HG03432 (cell line): ENCODE measurements around the gene TYW1B.
"Not testable (repeated sequence)": the region's sequence is repeated elsewhere in the genome, so short reads cannot be mapped to it uniquely, and the experiment has no call there.

Experiments
- ATAC-seq: cut with Tn5 transposase; IDR thresholded peaks from one replicate; pipeline ENCODE4 v1.9.1; 2021; ENCODE audit warnings: mild to moderate bottlenecking, moderate library complexity; ENCODE audit not compliant: unreplicated experiment

The TYW1B gene

DNA sequence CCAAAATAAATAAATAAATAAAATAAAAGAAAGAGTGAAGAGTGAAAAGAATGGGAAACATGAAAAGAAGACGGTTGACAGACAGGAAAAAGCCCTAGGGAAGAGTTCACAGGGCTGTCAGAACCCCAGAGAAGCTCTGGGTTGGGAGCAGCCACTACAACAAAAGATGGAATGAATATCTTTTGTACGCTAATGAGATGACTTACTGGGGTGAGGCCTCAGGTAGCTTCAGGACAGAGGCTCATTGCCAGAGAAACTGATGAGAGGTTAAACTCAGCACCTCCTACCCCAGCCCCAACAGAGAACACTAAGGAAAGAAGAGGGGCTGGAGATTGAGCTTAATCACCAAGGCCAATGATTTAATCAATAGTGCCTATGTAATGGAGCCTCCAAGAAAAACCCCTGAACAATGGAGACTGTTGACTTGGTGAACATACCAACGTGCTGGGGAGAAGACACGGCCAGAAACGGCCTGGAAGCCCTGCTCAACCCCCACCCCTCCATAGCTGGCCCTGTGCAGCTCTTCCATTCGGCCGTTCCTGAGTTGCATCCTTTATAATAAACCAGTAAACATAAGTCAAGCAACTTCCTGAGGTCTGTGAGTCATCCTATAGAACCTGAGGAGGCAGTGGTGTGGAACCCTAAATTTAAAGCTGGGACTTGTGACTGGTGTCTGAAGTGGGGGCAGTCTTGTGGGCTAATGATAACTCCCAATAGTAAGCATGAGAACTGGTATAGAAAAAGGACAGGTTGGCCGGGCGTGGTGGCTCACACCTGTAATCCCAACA lies 11.4 kb downstream of the TYW1B start:
- ATAC-seq: not testable (repeated sequence)

DNA sequence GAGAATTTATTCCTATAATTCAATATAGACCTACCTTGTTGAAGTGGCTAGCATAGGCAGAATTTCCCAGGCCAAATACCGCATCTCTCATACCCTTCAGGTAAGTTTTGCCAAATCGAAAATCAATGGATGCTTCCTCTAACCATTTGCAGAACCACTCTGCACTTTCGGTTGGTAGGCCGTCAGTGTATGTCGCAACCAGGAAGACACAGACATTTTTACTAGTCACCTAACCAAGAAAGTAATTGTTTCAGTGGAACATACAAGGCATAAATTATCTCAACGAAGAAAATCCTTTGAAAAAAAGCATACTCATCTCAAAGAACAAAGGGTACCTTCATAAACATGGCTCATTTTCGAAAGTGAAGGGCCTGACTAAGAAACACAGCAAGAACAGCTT lies 17.6 kb downstream of the TYW1B start:
- not testable (repeated sequence) for ATAC-seq

DNA sequence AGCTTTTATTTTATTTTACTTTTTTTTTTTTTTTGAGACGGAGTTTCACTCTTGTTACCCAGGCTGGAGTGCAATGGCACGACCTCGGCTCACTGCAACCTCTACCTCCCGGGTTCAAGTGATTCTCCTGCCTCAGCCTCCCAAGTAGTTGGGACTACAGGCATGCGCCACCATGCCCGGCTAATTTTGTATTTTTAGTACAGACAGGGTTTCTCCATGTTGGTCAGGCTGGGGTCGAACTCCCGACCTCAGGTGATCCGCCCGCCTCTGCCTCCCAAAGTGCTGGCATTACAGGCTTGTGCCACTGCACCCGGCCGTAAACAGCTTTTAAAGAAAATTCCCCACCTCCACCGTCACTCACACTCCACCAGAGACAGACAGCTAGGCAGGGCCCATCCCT lies 19.5 kb downstream of the TYW1B start:
- not testable (repeated sequence) for ATAC-seq

- not testable (repeated sequence) for ATAC-seq
Measured at GRCh38 chr7:72806851-72807250, 21.1 kb downstream of the TYW1B start.

- no peak for ATAC-seq
Measured at GRCh38 chr7:72805526-72806494, 22.2 kb downstream of the TYW1B start.

- ATAC-seq: not testable (repeated sequence)
Measured at GRCh38 chr7:72803778-72804177, 24.2 kb downstream of the TYW1B start.

GRCh38 chr7:72801564-72801963 lies 26.4 kb downstream of the TYW1B start:
- ATAC-seq: not testable (repeated sequence)

DNA sequence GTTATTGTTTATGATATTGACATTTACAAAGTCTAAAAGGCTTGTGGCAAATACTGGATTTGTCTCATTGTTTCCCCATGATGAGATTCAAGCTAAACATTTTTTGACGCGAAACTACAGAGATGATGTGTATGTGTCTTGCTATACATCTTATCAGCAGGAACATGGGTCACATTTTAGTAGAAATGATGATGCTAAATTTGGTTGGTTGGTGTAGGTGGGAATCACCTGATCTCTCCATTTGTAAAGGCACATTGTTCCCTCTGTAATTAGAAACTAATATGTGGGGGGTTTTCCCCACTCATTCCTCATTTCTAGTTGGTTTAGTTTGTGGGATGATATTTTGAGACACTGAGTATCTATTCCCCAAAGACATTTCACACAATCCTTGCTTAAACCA lies 32.6 kb downstream of the TYW1B start:
- not testable (repeated sequence) for ATAC-seq

GRCh38 chr7:72793791-72794190 lies 34.2 kb downstream of the TYW1B start:
- ATAC-seq: no peak

DNA sequence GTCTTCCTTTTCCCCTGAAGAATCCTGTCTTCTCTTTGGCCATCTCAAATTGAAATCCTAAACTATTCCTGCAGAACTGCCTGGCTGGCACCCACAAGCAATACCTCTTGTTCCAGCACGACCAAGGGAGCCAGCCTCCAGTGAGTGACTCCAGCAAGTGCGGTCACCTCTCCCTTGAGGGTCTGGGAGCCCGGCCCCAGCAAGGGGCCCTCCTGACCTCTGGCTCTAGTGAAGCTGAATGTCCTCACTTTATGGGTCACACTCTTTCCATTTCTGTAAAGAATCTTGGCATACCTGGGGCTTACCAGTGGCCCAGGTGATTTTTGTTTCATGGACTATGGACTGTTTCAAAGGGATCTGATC lies 37.3 kb downstream of the TYW1B start:
- not testable (repeated sequence) for ATAC-seq

GRCh38 chr7:72790048-72790697 lies 37.8 kb downstream of the TYW1B start:
- ATAC-seq: not testable (repeated sequence)

- ATAC-seq: no peak
Measured at GRCh38 chr7:72785166-72785955, 42.6 kb downstream of the TYW1B start.

GRCh38 chr7:72783601-72784370 lies 44.2 kb downstream of the TYW1B start:
- ATAC-seq: not testable (repeated sequence)

GRCh38 chr7:72781631-72782030 lies 46.4 kb downstream of the TYW1B start:
- ATAC-seq: no peak

DNA sequence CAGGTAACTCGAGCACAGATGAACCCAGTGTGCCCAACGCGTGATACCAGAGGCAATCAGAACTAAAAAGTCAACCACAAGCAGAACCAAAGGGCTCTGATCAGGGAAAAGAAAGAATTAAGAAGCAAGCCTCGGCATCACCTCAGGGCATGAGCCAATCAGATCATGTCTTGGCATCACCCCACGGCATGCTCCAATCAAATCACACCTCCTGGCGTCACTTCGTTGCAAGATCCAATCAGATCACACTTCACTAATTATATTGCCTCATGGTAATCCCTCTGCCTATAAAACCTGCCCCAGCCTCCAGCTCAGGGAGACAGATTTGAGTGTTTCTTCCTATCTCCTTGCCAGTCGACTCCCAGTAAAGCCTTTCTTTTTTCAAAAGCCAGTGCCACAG lies 46.8 kb downstream of the TYW1B start:
- ATAC-seq: no peak

GRCh38 chr7:72780289-72780894 lies 47.6 kb downstream of the TYW1B start:
- ATAC-seq: not testable (repeated sequence)

- ATAC-seq: not testable (repeated sequence)
Measured at GRCh38 chr7:72777167-72777566, 50.8 kb downstream of the TYW1B start.

DNA sequence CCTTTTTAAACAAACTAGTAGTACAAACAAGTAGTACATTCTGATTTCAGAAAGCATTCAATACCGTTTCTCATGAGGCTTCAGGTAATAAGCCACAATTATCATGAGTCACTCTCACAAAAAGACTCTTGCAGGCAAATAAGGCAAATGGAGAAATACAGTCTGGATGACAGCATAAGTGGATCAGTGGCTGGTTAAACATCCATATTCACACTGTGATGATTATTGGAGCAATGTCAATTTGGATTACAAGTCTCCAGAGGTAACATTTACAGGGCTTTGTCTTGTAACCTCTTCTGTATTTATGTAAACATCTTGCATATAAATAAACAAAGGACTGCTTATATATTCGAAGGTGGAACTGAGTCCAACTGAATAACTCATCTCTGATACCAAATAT lies 55.4 kb downstream of the TYW1B start:
- not testable (repeated sequence) for ATAC-seq

- ATAC-seq: not testable (repeated sequence)
Measured at GRCh38 chr7:72766994-72767393, 61.0 kb downstream of the TYW1B start.
